Neural cell (in vitro differentiated cells): ENCODE measurements around the gene TNKS1BP1. TPM values are rescaled to one million over a fixed set of nuclear protein-coding genes. Genes with fewer than 3 reads are reported as not detected.

Source experiments
- H2AFZ ChIP-seq: fragments of 200-600, 300-800 bp; sonication (generic), shearing (Covaris generic); 2 replicates; pipeline ENCODE4 v1.6.0; 2014; ENCODE audit warnings: low read depth, mild to moderate bottlenecking, antibody characterized with exemption, low read length, moderate library complexity
- H3F3A ChIP-seq: fragments of 200-600 bp; shearing (Covaris generic); 2 replicates; pipeline ENCODE4 v1.6.1; 2016; ENCODE audit warnings: mild to moderate bottlenecking, moderate library complexity, mixed read lengths, antibody characterized with exemption, low read length; ENCODE audit not compliant: insufficient read depth, poor library complexity, severe bottlenecking
- H3K27ac ChIP-seq: fragments of 200-600, 300-800 bp; sonication (generic), shearing (Covaris generic); 2 replicates; pipeline ENCODE4 v1.5.1; 2014; ENCODE audit warnings: mild to moderate bottlenecking, low read length, moderate library complexity
- H3K27me3 ChIP-seq: fragments of 300-800, 200-600 bp; sonication (generic), shearing (Covaris generic); 2 replicates; pipeline ENCODE4 v1.6.0; 2014; ENCODE audit warnings: mild to moderate bottlenecking, low read depth, low read length, moderate library complexity; ENCODE audit not compliant: insufficient read depth
- H3K36me3 ChIP-seq: fragments of 300-800, 200-600 bp; sonication (generic), shearing (Covaris generic); 2 replicates; pipeline ENCODE4 v1.5.1; 2014; ENCODE audit warnings: mild to moderate bottlenecking, antibody characterized with exemption, low read length, moderate library complexity; ENCODE audit not compliant: insufficient read depth
- H3K4me2 ChIP-seq: fragments of 300-800, 200-600 bp; sonication (generic), shearing (Covaris generic); 2 replicates; pipeline ENCODE4 v1.6.0; 2014; ENCODE audit warnings: mild to moderate bottlenecking, low read length
- H3K4me3 ChIP-seq: fragments of 300-800, 200-600 bp; sonication (generic), shearing (Covaris generic); 2 replicates; pipeline ENCODE4 v1.5.1; 2014; ENCODE audit warnings: mild to moderate bottlenecking, low read length, moderate library complexity
- H3K79me2 ChIP-seq: fragments of 200-600 bp; shearing (Covaris generic); replicated peaks from 2 replicates; pipeline ENCODE4 v1.6.0; 2014; ENCODE audit warnings: mild to moderate bottlenecking, low read length, moderate library complexity; ENCODE audit not compliant: insufficient read depth
- H3K9ac ChIP-seq: fragments of 300-800, 200-600 bp; sonication (generic), shearing (Covaris generic); 2 replicates; pipeline ENCODE4 v1.6.1; 2016; ENCODE audit warnings: mild to moderate bottlenecking, low read length, mixed read lengths
- H3K9me2 ChIP-seq: fragments of 200-600 bp; shearing (Covaris generic); 2 replicates; pipeline ENCODE4 v1.6.1; 2016; ENCODE audit warnings: mild to moderate bottlenecking, low read length, mixed read lengths; ENCODE audit not compliant: insufficient read depth
- H3K9me3 ChIP-seq: fragments of 200-600, 300-800 bp; sonication (generic), shearing (Covaris generic); 2 replicates; pipeline ENCODE4 v1.6.1; 2016; ENCODE audit warnings: mild to moderate bottlenecking, mixed run types, low read length, moderate library complexity, mixed read lengths
- H4K20me1 ChIP-seq: fragments of 200-600 bp; shearing (Covaris generic); 2 replicates; pipeline ENCODE4 v1.6.1; 2016; ENCODE audit warnings: mild to moderate bottlenecking, mixed run types; ENCODE audit not compliant: insufficient read depth
- CTCF ChIP-seq: fragments of 450-650 bp; IDR thresholded peaks from 2 replicates; pipeline ENCODE4 v1.5.1; 2014; ENCODE audit warnings: antibody characterized with exemption, mild to moderate bottlenecking, moderate library complexity; ENCODE audit not compliant: poor library complexity, severe bottlenecking
- EP300 ChIP-seq: fragments of 450-650 bp; conservative IDR thresholded peaks from 2 replicates; pipeline ENCODE4 v1.6.1; 2014; ENCODE audit warnings: antibody characterized with exemption, mild to moderate bottlenecking, moderate library complexity; ENCODE audit not compliant: poor library complexity, severe bottlenecking
- EZH2 ChIP-seq: fragments of 200-600, 300-800 bp; shearing (Covaris generic), sonication (generic); IDR thresholded peaks from 2 replicates; pipeline ENCODE4 v1.6.1; 2014; ENCODE audit warnings: antibody characterized with exemption, low read length, borderline replicate concordance, mild to moderate bottlenecking; ENCODE audit not compliant: insufficient read depth, poor library complexity, severe bottlenecking
- MXI1 ChIP-seq: fragments of 450-650 bp; conservative IDR thresholded peaks from 2 replicates; pipeline ENCODE4 v1.6.1; 2014; ENCODE audit warnings: antibody characterized with exemption, mild to moderate bottlenecking; ENCODE audit not compliant: poor library complexity, severe bottlenecking
- POLR2AphosphoS5 ChIP-seq: IDR thresholded peaks from 2 replicates; pipeline ENCODE4 v1.6.1; 2012
- RAD21 ChIP-seq: fragments of 450-650 bp; conservative IDR thresholded peaks from 2 replicates; pipeline ENCODE4 v1.6.1; 2014; ENCODE audit warnings: antibody characterized with exemption, mild to moderate bottlenecking, moderate library complexity
- SMC3 ChIP-seq: fragments of 450-650 bp; conservative IDR thresholded peaks from 2 replicates; pipeline ENCODE4 v1.6.1; 2014; ENCODE audit warnings: antibody characterized with exemption, mild to moderate bottlenecking, moderate library complexity; ENCODE audit not compliant: poor library complexity
- TAF1 ChIP-seq: IDR thresholded peaks from 2 replicates; pipeline ENCODE4 v1.6.1; 2012; ENCODE audit warnings: low read depth
- polyA plus RNA-seq: library from polyadenylated mRNA; depleted of rRNA; stranded (reverse); fragments of >200 nt; gene quantifications from 2 replicates; pipeline ENCODE4 v1.2.3, GENCODE V29; 2014
- TF ChIP-seq, protein P1 (sequence below): IDR thresholded peaks from 2 replicates; pipeline ENCODE4 v1.6.1; 2012; ENCODE audit warnings: borderline replicate concordance

TNKS1BP1 gene
- polyA plus RNA-seq, 1 donor from 2014 or later = 8.9 TPM

DNA sequence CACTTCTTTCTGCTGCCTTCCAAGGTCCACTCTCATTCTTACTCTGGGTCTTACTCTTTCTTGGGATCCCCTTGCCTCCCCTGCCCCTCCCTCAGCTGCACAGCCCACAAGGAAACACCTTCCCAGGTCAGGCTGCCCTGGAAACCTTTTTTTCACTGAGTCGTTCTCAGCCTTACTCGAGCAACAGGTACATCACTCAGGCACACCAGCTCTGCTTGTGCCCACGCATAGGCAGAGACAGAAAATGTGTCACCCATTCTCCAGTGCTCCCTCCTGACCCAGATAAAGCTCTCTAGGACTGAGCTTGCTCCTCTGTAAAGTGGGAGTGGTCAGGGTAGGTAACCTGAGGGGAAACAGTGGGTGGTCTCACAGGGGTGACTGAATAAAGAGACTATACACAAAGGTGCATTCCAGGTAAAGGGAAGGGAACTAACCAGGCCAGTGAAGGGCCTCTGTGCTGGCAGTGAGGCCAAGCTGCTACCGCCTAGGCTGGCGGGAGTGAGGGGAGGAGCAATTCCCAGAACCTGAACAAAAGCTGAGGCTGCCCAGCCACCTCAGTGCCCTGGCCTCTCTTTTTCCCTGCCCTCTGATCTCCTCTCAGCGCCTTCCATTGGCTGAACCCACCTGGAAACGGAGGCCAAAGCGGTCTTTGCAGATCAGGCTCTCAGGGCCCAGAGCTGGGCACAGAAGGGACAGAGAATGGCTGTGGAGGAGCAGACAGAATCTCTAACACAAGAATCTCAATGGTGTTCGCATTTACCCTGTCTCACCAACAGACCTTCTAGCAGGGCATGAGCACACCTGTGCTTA is 40.3 kb upstream of the TNKS1BP1 start:
- Histone ChIP-seq H3K9ac (no peak overlapping the region), H3K9me2 (no peaks in the 10 kb centered on the region), H3K27ac (no peak overlapping the region), H2AFZ (no peak overlapping the region), H3K79me2 (no peaks in the 10 kb centered on the region), H3K36me3 (no peaks in the 10 kb centered on the region), H3K27me3 (no peaks in the 10 kb centered on the region), H4K20me1 (no peaks in the 10 kb centered on the region), H3F3A (no peaks in the 10 kb centered on the region), H3K4me3 (no peak overlapping the region), H3K9me3 (no peaks in the 10 kb centered on the region), H3K4me2 (no peak overlapping the region)
- no peak for TF ChIP-seq SMC3
- no peak for TF ChIP-seq CTCF
- TF ChIP-seq POLR2AphosphoS5 = no peak
- TF ChIP-seq EP300 = no peak
- TF ChIP-seq, protein P1, sequence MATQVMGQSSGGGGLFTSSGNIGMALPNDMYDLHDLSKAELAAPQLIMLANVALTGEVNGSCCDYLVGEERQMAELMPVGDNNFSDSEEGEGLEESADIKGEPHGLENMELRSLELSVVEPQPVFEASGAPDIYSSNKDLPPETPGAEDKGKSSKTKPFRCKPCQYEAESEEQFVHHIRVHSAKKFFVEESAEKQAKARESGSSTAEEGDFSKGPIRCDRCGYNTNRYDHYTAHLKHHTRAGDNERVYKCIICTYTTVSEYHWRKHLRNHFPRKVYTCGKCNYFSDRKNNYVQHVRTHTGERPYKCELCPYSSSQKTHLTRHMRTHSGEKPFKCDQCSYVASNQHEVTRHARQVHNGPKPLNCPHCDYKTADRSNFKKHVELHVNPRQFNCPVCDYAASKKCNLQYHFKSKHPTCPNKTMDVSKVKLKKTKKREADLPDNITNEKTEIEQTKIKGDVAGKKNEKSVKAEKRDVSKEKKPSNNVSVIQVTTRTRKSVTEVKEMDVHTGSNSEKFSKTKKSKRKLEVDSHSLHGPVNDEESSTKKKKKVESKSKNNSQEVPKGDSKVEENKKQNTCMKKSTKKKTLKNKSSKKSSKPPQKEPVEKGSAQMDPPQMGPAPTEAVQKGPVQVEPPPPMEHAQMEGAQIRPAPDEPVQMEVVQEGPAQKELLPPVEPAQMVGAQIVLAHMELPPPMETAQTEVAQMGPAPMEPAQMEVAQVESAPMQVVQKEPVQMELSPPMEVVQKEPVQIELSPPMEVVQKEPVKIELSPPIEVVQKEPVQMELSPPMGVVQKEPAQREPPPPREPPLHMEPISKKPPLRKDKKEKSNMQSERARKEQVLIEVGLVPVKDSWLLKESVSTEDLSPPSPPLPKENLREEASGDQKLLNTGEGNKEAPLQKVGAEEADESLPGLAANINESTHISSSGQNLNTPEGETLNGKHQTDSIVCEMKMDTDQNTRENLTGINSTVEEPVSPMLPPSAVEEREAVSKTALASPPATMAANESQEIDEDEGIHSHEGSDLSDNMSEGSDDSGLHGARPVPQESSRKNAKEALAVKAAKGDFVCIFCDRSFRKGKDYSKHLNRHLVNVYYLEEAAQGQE = no peak
- no peak for TF ChIP-seq MXI1
- no peak for TF ChIP-seq RAD21
- no peak for TF ChIP-seq TAF1
- TF ChIP-seq EZH2 = no peak

DNA sequence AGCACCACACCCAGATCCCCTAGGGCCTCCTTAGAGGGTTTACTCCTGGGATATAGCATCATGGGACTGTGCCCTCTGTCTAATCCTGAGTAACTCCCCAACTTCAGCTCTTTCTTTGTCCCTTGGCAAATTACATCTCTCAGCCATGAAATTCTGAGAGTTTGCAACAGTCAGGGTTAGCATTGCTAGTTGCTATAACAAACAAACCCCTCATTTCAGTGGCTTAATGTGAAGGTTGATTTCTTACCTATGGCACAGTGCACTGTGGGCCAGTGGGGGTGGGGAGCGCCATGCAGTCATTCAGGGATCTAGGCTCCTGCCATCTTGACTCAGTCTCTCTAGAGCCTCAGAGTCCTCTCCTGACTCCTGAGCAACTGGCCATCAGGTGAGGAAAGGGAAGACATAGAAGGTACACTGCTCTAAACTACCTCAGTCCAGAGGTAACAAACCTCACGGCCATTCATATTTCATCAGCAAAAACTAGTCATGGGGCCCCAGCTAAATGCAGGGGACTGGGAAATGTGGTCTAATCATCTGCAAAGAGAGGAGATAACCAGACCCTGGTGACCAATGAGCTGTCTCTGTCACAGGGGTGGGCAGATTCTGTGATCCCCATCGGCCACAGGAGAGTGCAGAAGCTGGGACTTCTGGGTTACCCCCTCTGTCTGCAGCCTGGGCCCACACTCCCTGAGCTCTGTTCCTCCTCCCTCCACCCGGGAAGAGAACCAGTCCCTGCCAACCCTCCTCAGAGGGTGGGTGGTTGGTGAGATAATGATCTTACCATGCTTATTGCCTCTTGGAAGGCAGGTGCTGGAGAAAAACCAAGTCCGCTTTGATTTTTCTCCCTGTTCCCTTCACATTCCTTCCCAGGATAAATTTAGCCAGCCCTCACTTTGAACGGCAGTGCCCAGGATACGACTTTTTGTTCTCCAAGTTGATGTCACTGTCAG is 38.7 kb upstream of the TNKS1BP1 start:
- Histone ChIP-seq H3K36me3 (no peaks in the 10 kb centered on the region), H3K9me2 (no peaks in the 10 kb centered on the region), H3K79me2 (no peaks in the 10 kb centered on the region), H3K9me3 (no peaks in the 10 kb centered on the region), H3K4me3 (no peak overlapping the region), H3K27me3 (no peaks in the 10 kb centered on the region), H4K20me1 (no peaks in the 10 kb centered on the region), H3K27ac (no peak overlapping the region), H2AFZ (no peak overlapping the region), H3K9ac (no peak overlapping the region), H3K4me2 (no peak overlapping the region), H3F3A (no peaks in the 10 kb centered on the region)
- TF ChIP-seq RAD21 (no peak), POLR2AphosphoS5 (no peak), MXI1 (no peak)
- TF ChIP-seq, protein P1 = no peak
